DND-41 (cell line): ENCODE results near the gene MIDN.
A peak's percentile ranks its signal among the peaks of the same experiment; 100 is the strongest.
"Not testable (repeated sequence)": the region's sequence is repeated elsewhere in the genome, so short reads cannot be mapped to it uniquely, and the experiment has no call there.

Experiments
- ATAC-seq: fragments of 200-7000 bp; cut with Tn5 transposase; 3 replicates; pipeline ENCODE4 v1.9.1; 2021; ENCODE audit warnings: low read depth; ENCODE audit not compliant: insufficient read depth
- DNase-seq: peaks from one replicate; pipeline ENCODE4 v3.0.0-alpha.2; 2020
- H2AFZ ChIP-seq: 2 replicates; pipeline ENCODE4 v1.6.0; 2012; ENCODE audit warnings: low read depth, low read length
- H3K27ac ChIP-seq: 2 replicates; pipeline ENCODE4 v1.5.1; 2012; ENCODE audit warnings: low read length, inconsistent platforms
- H3K27me3 ChIP-seq: fragments of 200-600 bp; sonication (generic); 2 replicates; pipeline ENCODE4 v1.6.0; 2012; ENCODE audit warnings: low read length, mild to moderate bottlenecking, inconsistent platforms; ENCODE audit not compliant: insufficient read depth, poor library complexity
- H3K36me3 ChIP-seq: 2 replicates; pipeline ENCODE4 v1.5.1; 2012; ENCODE audit warnings: low read length, inconsistent platforms; ENCODE audit not compliant: insufficient read depth
- H3K4me1 ChIP-seq: 2 replicates; pipeline ENCODE4 v1.5.1; 2012; ENCODE audit warnings: mild to moderate bottlenecking, low read length; ENCODE audit not compliant: insufficient read depth
- H3K4me2 ChIP-seq: 2 replicates; pipeline ENCODE4 v1.6.0; 2012; ENCODE audit warnings: mild to moderate bottlenecking, moderate library complexity, low read length, inconsistent platforms; ENCODE audit not compliant: insufficient read depth
- H3K4me3 ChIP-seq, 2 experiments: fragments of 200-600 bp in 1 of 2; shearing (Covaris generic) in 1 of 2; 2 replicates each; pipeline ENCODE4 v1.5.1; 2012 to 2016; ENCODE audit warnings: inconsistent platforms in 2 of 2, low read length in 2 of 2, mild to moderate bottlenecking in 2 of 2, low read depth in 1 of 2, moderate library complexity in 1 of 2
- H3K79me2 ChIP-seq: 2 replicates; pipeline ENCODE4 v1.6.0; 2012; ENCODE audit warnings: low read length, inconsistent platforms; ENCODE audit not compliant: insufficient read depth
- H3K9ac ChIP-seq: 2 replicates; pipeline ENCODE4 v1.6.0; 2012; ENCODE audit warnings: low read depth, mild to moderate bottlenecking, inconsistent platforms, low read length, moderate library complexity
- H3K9me3 ChIP-seq: 2 replicates; pipeline ENCODE4 v1.5.1; 2012; ENCODE audit warnings: low read length, moderate library complexity, mild to moderate bottlenecking, inconsistent platforms; ENCODE audit not compliant: insufficient read depth, severe bottlenecking
- H4K20me1 ChIP-seq: 2 replicates; pipeline ENCODE4 v1.6.0; 2012; ENCODE audit warnings: low read length; ENCODE audit not compliant: insufficient read depth
- EZH2 ChIP-seq: IDR thresholded peaks from 3 replicates; pipeline ENCODE4 v1.6.1; 2012; ENCODE audit warnings: borderline replicate concordance, low read depth, mild to moderate bottlenecking, moderate library complexity, low read length, inconsistent platforms; ENCODE audit not compliant: severe bottlenecking
- TF ChIP-seq, protein P1 (sequence below): IDR thresholded peaks from 2 replicates; pipeline ENCODE4 v1.5.1; 2012; ENCODE audit warnings: borderline replicate concordance, low read length, moderate library complexity, mild to moderate bottlenecking; ENCODE audit not compliant: poor library complexity, severe bottlenecking; ENCODE audit errors: extremely low read depth

Gene MIDN

DNA sequence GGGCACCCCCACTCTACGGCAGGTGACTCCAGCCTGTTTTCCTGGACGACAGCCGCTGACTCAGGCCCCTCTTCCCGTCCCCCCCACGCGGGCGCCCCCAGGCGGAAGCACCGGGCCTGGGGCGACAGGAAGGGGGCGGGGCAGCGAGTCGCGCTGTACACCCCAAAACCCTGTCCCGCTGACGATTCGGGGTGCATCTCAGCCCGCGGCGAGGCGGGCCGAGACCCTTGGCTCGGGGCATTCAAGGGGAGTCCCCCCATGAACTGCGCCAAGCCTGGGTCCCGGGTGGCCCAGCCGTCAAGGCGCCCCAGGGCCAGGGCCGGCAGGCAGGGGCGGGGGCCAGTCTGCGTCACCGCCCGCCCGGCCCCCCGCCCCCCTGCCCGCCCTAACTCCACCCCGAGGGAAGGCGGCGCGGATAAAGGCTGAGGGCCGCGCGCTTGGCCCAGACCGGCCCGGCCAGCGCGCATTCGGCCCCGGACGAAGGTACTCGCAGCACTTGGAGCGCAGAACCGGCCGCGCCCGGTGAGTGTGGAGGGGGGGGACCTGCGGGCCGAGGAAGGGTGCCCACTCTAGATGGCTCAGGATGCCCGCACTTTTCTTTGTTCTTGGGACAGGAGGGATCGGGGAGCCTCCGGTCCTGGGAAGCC lies at the start of gene MIDN:
Gene MIDN (plus strand): TSS at position 445 of the 647 bp plus-strand sequence. CDS start 1,714 bp downstream, outside the sequence.
- Histone ChIP-seq H4K20me1 (peaks cover 36% of the 10 kb centered on the region), H3K9me3 (no peaks in the 10 kb centered on the region), H3K36me3 (peaks cover 23% of the 10 kb centered on the region; the same call in 1 of the 2 replicates), H2AFZ (peak within 1 kb of the TSS; percentile 65), H3K4me2 (peak within 1 kb of the TSS; percentile 71), H3K4me1 (peaks cover 46% of the 10 kb centered on the region), H3K4me3 (peak within 1 kb of the TSS; percentile 24 to 57; a peak in 3 of 4 replicates), H3K9ac (peak within 1 kb of the TSS; percentile 96), H3K27me3 (no peaks in the 10 kb centered on the region), H3K79me2 (peaks cover 43% of the 10 kb centered on the region), H3K27ac (peak within 1 kb of the TSS; percentile 78)
- TF ChIP-seq, protein P1, sequence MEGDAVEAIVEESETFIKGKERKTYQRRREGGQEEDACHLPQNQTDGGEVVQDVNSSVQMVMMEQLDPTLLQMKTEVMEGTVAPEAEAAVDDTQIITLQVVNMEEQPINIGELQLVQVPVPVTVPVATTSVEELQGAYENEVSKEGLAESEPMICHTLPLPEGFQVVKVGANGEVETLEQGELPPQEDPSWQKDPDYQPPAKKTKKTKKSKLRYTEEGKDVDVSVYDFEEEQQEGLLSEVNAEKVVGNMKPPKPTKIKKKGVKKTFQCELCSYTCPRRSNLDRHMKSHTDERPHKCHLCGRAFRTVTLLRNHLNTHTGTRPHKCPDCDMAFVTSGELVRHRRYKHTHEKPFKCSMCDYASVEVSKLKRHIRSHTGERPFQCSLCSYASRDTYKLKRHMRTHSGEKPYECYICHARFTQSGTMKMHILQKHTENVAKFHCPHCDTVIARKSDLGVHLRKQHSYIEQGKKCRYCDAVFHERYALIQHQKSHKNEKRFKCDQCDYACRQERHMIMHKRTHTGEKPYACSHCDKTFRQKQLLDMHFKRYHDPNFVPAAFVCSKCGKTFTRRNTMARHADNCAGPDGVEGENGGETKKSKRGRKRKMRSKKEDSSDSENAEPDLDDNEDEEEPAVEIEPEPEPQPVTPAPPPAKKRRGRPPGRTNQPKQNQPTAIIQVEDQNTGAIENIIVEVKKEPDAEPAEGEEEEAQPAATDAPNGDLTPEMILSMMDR = no peak
- no peak for TF ChIP-seq EZH2
- DNase-seq (no peak), ATAC-seq (no peak)

DNA sequence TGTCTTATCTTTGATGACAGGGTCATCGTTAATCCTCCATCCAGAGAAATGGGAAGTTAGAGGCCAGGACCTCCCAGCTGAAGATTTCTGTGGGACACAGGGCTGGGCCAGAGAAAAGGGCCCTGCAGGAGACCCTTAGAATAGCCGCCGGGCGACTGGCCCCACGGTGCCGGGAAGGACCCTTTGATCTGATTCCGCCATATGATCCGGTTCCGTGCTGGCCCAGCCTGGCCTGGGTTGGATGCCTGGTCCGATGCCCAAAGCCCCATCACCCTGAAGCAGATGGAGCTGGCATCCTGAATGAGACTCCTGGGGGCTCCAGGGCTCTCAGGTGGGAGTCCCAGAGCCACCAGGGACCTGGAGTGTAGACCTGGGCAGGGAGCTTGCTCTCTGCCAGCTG lies 48.9 kb upstream of the MIDN start:
- TF ChIP-seq, protein P1 = no peak
- TF ChIP-seq EZH2 = no peak
- Histone ChIP-seq H3K36me3 (no peaks in the 10 kb centered on the region), H3K79me2 (no peaks in the 10 kb centered on the region), H2AFZ (no peak overlapping the region), H4K20me1 (no peaks in the 10 kb centered on the region), H3K9ac (no peak overlapping the region), H3K4me3 (no peak overlapping the region), H3K27me3 (no peaks in the 10 kb centered on the region), H3K9me3 (no peaks in the 10 kb centered on the region), H3K4me2 (no peak overlapping the region), H3K4me1 (peaks cover 15% of the 10 kb centered on the region), H3K27ac (no peak overlapping the region)
- no peak for ATAC-seq
- no peak for DNase-seq

DNA sequence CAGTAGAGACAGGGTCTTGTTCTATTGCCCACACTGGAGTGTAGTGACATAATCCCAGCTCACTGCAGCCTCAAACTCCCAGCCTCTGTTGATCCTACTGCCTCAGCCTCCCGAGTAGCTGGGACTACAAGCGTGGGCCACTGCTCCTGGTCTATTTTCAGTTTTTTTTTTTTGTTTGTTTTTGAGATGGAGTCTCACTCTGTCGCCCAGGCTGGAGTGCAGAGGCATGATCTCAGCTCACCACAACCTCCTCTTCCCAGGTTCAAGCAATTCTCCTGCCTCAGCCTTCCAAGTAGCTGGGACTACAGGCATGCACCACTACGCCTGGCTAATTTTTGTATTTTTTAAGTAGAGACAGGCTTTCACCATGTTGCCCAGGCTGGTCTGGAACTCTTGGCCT lies 47.8 kb upstream of the MIDN start:
- not testable (repeated sequence) for H3K79me2 ChIP-seq, DNase-seq, H3K9me3 ChIP-seq, H3K4me3 ChIP-seq, H2AFZ ChIP-seq, H3K4me2 ChIP-seq, H4K20me1 ChIP-seq, H3K27ac ChIP-seq, H3K27me3 ChIP-seq, H3K9ac ChIP-seq, H3K36me3 ChIP-seq, ATAC-seq
- H3K4me1 ChIP-seq = peaks cover 20% of the 10 kb centered on the region

DNA sequence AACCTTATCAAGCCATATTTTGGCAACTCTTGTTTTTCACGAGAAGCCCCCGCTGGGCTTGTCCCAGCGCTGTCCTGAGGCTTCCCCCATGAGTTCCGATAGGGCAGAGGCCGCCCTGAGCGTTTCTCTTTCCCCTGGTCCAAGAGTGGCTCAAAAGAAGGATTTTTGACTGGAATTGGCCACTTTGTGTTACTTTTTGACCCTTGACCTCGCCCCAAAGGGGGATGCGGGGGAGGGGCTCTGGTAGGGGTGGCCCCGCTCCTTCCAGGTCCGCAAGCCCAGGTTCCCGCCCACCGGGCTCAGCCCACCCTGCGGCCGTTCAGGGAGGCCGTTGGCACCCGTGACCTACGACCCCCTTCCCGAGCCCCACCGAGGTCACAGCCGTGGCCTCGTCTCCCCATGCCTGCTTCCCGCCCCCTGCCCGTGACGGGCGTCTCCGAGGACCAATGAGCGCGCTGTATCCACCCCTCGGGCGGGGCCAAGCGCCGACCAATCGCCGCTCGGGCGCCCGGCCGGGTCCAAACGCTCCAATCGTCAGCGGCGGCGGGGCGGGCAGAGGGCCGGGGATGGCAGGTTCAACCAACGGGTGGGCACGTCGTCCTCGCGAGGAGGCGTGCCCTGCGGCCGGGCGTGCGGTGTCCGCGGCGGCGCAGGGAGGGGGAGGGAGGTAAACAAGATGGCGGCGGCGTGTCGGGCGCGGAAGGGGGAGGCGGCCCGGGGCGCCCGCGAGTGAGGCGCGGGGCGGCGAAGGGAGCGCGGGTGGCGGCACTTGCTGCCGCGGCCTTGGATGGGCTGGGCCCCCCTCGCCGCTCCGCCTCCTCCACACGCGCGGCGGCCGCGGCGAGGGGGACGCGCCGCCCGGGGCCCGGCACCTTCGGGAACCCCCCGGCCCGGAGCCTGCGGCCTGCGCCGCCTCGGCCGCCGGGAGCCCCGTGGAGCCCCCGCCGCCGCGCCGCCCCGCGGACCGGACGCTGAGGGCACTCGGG lies 43.0 kb upstream of the MIDN start, which contains the start of gene STK11:
Gene STK11 (plus strand): TSS at position 665 of the 986 bp plus-strand sequence. CDS start 1,136 bp downstream, outside the sequence.
- H3K4me2 ChIP-seq = peak within 1 kb of the TSS; percentile 98
- peak within 1 kb of the TSS; percentile 78 to 80 for H3K4me3 ChIP-seq
- H4K20me1 ChIP-seq = peaks cover 33% of the 10 kb centered on the region
- H3K9me3 ChIP-seq = no peaks in the 10 kb centered on the region
- no peaks in the 10 kb centered on the region for H3K27me3 ChIP-seq
- peaks cover 30% of the 10 kb centered on the region for H3K36me3 ChIP-seq
- peak within 1 kb of the TSS; percentile 92 for H2AFZ ChIP-seq
- peaks cover 56% of the 10 kb centered on the region for H3K4me1 ChIP-seq
- TF ChIP-seq, protein P1 = no peak
- TF ChIP-seq EZH2 = no peak
- H3K27ac ChIP-seq = peak within 1 kb of the TSS; percentile 97
- DNase-seq (peak; percentile 100), ATAC-seq (peak; percentile 98)
- H3K79me2 ChIP-seq = peaks cover 45% of the 10 kb centered on the region
- peak within 1 kb of the TSS; percentile 75 for H3K9ac ChIP-seq
